ENCODE data around the gene CTCFL. TPM values are rescaled to one million over a fixed set of nuclear protein-coding genes. Genes with fewer than 3 reads are reported as not detected.

CTCFL gene
- total RNA-seq, 2 donors from 2014 or later = not detected

DNA sequence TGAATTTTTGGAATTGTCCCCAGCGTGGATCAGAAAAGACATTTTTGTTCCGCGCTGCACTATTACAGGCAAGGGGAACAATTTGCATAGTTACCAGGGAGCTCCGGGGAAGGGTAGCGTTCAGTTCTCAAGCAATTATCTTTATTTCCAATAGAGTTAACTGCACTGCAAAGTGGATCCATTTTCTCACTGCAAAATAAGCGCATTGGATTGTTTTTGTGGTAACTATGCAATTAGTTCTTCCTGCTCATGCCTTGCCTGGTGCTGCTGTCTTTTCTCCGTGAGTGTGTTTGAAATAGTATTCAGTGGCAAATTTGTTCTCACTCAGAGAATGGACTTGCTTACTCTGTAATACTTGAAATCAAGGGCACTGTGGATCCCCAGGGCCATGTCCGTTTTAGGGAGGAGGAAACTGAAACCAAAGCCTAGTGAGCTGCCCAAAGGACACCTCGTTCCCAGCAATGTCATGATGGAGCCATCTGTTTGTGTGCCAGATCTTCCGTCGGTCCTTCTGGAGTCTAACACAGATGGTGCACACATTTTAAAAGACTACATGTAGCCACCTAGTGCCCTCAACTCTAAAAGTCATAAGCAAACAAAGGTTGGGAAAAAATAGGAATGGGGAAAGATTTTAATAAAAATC is 28.6 kb upstream of the CTCFL start:
- no peak for ATAC-seq
- DNase-seq (ENCODE audit: low spot score) = no peak
- H3K4me1 Mint-ChIP-seq (ENCODE audit: low read depth in 2 of 2) = no peaks in the 10 kb centered on the region
- no peaks in the 10 kb centered on the region for H3K36me3 Mint-ChIP-seq
- no peak overlapping the region for H3K27ac Mint-ChIP-seq
- no peaks in the 10 kb centered on the region for H3K9me3 Mint-ChIP-seq
- no peak overlapping the region for H3K4me3 Mint-ChIP-seq
- peaks cover 13 to 20% of the 10 kb centered on the region in 2 donors for H3K27me3 Mint-ChIP-seq

DNA sequence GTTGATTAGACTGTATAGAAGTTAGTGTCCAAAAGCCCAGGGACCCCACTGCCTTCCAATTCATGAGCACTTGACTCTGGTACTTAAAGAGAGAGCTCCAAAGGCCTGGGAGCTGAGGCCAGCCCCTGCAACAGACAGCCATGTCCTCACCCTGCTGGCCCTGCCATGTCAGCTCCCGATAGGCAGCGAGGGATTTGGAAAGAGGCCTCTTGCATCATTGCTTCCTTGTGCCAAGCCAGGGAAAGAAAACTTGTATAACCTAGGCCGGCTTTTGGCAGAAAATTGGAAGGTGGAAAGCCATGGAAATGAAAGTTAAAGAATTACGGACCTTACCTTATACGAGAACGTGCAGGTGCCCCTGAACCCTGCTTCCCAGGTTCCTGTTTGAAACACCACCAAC is 27.5 kb upstream of the CTCFL start:
- Mint-ChIP-seq H3K36me3 (no peaks in the 10 kb centered on the region), H3K27me3 (peaks cover 14 to 15% of the 10 kb centered on the region in 2 donors), H3K9me3 (no peaks in the 10 kb centered on the region), H3K4me1 (ENCODE audit: low read depth in 2 of 2) (no peaks in the 10 kb centered on the region), H3K27ac (no peak overlapping the region), H3K4me3 (no peak overlapping the region)
- ATAC-seq (no peak), DNase-seq (ENCODE audit: low spot score) (peak; percentile 47)

DNA sequence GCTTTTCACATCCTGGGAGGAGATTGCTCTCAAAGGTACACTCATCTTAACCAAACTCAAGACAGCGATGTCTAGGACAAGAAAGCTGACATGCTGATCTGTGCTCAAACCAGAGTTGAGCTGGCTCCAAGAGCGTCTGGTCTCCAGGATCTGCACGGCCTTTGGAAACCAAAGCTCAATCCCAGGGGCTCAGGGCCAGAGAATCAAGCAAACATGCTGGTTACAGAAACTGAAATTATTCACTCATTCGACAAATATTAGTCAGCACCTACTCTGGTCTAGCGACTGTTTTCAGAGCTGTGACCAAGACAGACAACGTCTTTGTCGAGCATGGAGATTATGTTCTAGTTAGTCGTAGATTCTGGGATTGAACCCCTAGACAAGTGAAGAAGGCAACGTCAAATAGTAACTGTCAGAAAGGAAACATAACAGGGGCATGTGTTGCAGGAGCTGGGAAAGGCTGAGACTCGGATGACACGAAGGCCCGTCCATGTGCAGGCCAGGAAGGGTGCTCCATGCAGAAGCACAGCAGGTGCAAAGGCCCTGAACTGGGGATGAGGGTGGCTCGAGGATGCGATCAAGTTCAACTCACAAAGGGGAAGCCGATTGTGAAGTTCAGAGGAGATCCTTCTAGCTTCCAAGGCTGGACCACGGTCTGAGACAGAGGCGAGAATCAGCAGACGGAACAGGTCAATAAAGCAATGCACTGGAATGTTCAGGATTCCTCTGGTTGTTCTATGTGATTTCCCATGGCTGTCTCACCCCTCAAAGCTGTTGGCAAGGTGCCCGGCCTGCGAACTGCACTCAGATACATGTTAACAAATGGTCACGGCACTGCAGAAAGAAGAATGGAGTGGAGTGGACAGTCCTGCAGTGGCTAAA is 23.5 kb upstream of the CTCFL start:
- DNase-seq (ENCODE audit: low spot score) (no peak), ATAC-seq (peak in 1 of 2 donors; percentile 37)
- Mint-ChIP-seq H3K36me3 (no peaks in the 10 kb centered on the region), H3K27me3 (peaks cover 15 to 19% of the 10 kb centered on the region in 2 donors), H3K4me3 (no peak overlapping the region), H3K27ac (no peak overlapping the region), H3K4me1 (ENCODE audit: low read depth in 2 of 2) (no peaks in the 10 kb centered on the region), H3K9me3 (no peaks in the 10 kb centered on the region)

DNA sequence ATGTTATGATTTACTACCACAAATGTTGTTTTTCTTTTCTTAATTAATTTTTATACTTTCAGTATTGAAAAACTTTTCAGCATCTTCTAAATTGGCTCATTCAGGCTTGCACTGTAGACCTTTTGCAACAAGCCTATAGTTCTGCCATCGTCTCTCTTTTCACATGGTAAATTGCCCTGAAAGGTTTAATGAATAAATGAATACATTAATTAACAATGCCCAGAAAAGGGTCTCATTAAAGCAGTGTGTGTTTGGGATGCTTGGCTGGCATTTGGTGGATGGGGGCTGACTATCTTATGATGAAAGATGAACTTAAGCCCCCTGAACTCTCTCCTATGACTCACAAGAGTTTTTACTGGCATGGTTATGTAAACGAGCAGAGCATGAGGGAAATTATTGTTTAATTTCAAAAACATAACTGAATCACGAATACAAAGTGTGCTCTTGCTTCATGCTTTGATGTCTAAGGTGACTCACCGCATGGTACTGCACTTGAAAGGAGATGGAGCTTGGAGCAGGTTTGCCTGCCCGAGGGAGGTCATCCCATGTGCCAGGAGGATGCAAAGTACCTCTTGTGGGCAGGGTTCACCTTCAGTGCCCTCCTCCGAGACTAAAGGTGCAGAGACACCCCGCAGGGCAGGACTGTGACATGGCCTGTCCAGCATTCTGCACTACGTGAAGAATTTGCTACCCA is 22.2 kb upstream of the CTCFL start:
- peaks cover 15 to 19% of the 10 kb centered on the region in 2 donors for H3K27me3 Mint-ChIP-seq
- ATAC-seq (no peak), DNase-seq (ENCODE audit: low spot score) (peak; percentile 35)
- no peak overlapping the region for H3K4me3 Mint-ChIP-seq
- H3K4me1 Mint-ChIP-seq (ENCODE audit: low read depth in 2 of 2) = no peaks in the 10 kb centered on the region
- H3K27ac Mint-ChIP-seq = no peak overlapping the region
- no peaks in the 10 kb centered on the region for H3K9me3 Mint-ChIP-seq
- H3K36me3 Mint-ChIP-seq = no peaks in the 10 kb centered on the region

DNA sequence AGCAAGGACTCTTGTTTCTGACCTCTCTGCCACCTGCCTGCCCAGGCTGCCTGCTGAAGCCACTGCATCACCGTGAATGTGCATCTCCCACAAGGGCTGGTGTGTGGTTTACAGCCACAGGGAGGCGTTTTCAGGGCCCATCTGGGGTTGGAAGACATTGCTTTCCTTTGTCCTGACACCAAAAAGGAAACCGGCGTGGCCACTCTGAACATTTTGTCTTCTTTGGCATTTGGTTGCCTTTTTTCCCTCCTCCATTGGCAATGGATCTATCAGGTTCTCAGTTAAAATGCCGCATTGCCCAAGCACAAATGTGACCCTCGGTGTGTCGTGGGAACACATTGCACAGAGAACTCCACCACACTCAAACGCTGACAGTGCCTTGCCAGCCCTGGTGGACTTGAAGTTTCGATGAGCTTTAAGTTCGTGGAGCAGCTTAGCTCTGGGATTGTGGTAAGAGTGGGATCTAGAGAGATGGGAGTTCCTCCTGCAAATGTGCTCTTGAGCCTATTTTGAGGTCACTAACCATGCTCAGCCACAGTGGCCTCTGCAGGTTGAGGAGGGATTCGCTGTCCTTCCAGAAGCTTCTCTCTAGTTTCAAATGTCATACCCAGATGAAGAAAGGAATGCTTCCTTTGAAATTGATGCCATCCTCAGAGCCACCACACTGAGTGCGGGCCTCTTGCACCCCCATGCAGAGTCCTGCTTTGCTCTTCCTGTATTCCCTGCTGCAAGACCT is 21.2 kb upstream of the CTCFL start:
- no peak overlapping the region for H3K4me3 Mint-ChIP-seq
- ATAC-seq (no peak), DNase-seq (ENCODE audit: low spot score) (no peak)
- H3K36me3 Mint-ChIP-seq = no peaks in the 10 kb centered on the region
- H3K4me1 Mint-ChIP-seq (ENCODE audit: low read depth in 2 of 2) = no peaks in the 10 kb centered on the region
- H3K27ac Mint-ChIP-seq = no peak overlapping the region
- H3K9me3 Mint-ChIP-seq = no peaks in the 10 kb centered on the region
- H3K27me3 Mint-ChIP-seq = peaks cover 15 to 19% of the 10 kb centered on the region in 2 donors

DNA sequence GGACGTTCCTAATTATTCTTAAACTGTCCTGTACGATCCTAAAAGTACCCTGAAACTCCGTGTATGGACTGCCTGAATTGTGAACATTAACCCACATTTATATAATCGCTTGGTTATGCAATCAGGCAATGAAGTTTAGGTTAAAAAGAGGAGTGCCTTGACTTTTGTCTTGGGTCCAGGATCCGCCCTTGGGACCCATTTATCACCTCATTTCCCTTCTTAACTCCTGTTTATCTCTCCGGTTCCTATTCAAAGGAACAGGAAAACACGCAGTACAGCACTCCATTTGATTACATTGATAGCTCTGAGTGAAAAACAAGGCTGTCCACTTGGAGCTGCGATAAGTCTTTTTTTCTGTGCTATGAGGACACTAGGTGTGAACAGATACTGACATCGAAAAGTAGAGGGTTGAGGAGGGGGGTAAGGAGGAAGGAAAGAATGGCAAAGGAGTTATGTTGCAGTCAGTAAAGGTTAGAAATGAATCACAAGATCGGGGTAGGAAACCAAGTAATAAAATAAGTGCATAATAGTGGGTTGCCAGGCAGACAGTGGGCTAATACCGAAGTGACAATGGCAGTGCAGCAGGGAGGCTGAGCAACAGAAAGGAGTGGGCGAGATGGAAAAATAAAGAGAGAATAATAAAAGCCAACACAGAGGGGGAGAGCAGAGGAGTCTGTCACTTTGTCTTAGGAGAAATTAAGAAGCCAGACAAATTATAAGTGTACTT is 20.1 kb upstream of the CTCFL start:
- DNase-seq (ENCODE audit: low spot score) (peak; percentile 39), ATAC-seq (no peak)
- Mint-ChIP-seq H3K27ac (no peak overlapping the region), H3K4me3 (no peak overlapping the region), H3K9me3 (no peaks in the 10 kb centered on the region), H3K36me3 (no peaks in the 10 kb centered on the region), H3K4me1 (ENCODE audit: low read depth in 2 of 2) (no peaks in the 10 kb centered on the region), H3K27me3 (peaks cover 17 to 27% of the 10 kb centered on the region in 2 donors)

DNA sequence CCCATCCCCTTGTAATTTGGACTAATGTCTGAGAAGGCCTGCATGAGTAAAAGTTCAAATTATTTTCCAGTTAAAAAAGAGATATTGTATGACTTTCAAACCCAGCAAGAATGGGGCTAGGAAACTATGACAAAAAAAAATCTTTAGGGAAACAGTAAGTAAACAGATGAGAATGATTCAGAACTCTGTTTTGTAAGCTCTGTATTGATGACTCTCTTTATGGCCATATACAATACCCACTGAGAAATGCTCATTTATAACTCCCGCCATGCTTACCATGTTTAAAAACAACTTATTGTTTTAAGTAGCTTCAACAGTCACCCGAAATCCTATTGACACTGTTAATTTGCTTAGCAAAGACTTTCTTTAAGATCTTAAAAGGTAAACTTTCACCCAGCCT is 18.8 kb upstream of the CTCFL start:
- Mint-ChIP-seq H3K4me3 (no peak overlapping the region), H3K27ac (no peak overlapping the region), H3K27me3 (peaks cover 16 to 33% of the 10 kb centered on the region in 2 donors), H3K36me3 (no peaks in the 10 kb centered on the region), H3K4me1 (ENCODE audit: low read depth in 2 of 2) (no peaks in the 10 kb centered on the region), H3K9me3 (no peaks in the 10 kb centered on the region)
- DNase-seq (ENCODE audit: low spot score) (no peak), ATAC-seq (no peak)

DNA sequence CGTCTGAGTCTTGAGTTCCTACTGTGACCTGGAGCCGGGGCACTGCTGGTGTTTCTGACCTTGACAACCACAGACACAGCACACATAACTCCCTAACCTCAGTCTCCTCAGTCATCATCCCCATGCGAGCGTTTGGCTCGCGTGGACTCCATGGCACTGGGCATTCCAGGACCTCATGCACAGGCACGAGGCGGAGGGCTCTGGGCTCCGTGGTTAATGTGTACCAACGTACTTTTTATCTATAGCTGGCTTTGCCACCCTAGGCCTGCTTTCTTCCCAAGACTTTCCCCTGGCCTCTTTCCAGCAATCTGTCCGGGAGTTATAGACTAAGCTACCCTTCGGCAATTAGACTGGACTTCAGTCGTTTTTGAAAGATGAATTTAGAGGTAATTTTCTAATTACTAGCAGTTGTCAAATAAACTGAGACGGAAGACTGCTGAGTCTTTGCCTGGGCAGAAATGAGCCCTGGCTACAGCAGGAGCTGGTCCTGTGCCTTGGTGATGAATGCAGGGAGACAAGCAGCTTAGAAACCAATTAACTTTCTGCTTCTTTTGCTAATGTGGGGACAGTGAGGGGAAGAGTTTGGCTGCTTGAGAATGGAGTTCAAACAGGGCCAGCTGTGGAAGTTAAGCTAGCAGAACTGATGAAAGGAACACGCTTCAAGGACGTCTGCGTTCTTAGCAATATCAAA is 16.1 kb upstream of the CTCFL start:
- H3K4me3 Mint-ChIP-seq = no peak overlapping the region
- H3K27me3 Mint-ChIP-seq = peaks cover 19 to 39% of the 10 kb centered on the region in 2 donors
- no peak overlapping the region for H3K27ac Mint-ChIP-seq
- no peak for ATAC-seq
- no peaks in the 10 kb centered on the region for H3K36me3 Mint-ChIP-seq
- DNase-seq (ENCODE audit: low spot score) = no peak
- H3K4me1 Mint-ChIP-seq (ENCODE audit: low read depth in 2 of 2) = no peaks in the 10 kb centered on the region
- H3K9me3 Mint-ChIP-seq = no peaks in the 10 kb centered on the region

DNA sequence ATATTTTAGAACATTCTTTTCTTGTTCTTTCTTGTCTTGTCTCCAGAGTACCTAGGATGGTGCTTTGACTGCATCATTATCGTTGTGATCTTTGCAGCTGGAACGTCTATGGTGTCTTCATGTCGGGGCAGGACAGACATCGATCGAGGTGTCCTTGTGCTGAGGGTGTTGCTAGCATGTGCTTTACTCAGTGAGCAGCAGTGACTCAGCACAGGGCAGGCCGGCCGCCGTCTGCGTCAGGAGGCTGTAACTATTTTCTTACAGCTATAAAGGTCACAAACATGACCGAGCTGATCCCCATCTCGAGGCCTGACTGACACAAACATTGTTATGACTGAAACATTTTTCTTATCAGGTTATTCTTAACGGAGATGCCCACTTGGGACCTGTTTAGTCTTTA is 14.9 kb upstream of the CTCFL start:
- no peaks in the 10 kb centered on the region for H3K9me3 Mint-ChIP-seq
- H3K4me3 Mint-ChIP-seq = no peak overlapping the region
- H3K4me1 Mint-ChIP-seq (ENCODE audit: low read depth in 2 of 2) = no peaks in the 10 kb centered on the region
- DNase-seq (ENCODE audit: low spot score) (no peak), ATAC-seq (no peak)
- H3K27ac Mint-ChIP-seq = no peak overlapping the region
- peaks cover 22 to 32% of the 10 kb centered on the region in 2 donors for H3K27me3 Mint-ChIP-seq
- no peaks in the 10 kb centered on the region for H3K36me3 Mint-ChIP-seq

DNA sequence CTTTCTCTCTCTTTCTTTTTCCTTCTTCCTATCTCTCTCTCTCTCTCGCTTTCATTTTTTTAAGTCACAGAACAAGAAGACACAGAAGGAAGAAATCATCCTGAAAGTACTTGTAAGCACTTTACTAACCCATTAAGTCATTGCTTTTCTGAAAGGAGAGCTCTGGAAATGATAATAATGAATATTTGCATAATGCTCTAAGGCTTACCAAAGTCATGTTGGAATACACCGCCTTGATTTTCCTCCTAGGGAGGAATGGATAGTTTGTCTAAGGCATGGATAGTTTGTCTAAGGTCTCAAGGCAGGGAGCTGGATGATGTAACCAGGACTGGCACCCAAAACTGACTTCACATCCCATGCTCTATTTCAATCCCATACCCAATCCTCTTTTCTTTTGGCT is 12.9 kb upstream of the CTCFL start:
- Mint-ChIP-seq H3K9me3 (no peaks in the 10 kb centered on the region), H3K36me3 (no peaks in the 10 kb centered on the region), H3K27me3 (peaks cover 26 to 38% of the 10 kb centered on the region in 2 donors), H3K4me3 (no peak overlapping the region), H3K27ac (no peak overlapping the region), H3K4me1 (ENCODE audit: low read depth in 2 of 2) (no peaks in the 10 kb centered on the region)
- DNase-seq (ENCODE audit: low spot score) (no peak), ATAC-seq (no peak)

DNA sequence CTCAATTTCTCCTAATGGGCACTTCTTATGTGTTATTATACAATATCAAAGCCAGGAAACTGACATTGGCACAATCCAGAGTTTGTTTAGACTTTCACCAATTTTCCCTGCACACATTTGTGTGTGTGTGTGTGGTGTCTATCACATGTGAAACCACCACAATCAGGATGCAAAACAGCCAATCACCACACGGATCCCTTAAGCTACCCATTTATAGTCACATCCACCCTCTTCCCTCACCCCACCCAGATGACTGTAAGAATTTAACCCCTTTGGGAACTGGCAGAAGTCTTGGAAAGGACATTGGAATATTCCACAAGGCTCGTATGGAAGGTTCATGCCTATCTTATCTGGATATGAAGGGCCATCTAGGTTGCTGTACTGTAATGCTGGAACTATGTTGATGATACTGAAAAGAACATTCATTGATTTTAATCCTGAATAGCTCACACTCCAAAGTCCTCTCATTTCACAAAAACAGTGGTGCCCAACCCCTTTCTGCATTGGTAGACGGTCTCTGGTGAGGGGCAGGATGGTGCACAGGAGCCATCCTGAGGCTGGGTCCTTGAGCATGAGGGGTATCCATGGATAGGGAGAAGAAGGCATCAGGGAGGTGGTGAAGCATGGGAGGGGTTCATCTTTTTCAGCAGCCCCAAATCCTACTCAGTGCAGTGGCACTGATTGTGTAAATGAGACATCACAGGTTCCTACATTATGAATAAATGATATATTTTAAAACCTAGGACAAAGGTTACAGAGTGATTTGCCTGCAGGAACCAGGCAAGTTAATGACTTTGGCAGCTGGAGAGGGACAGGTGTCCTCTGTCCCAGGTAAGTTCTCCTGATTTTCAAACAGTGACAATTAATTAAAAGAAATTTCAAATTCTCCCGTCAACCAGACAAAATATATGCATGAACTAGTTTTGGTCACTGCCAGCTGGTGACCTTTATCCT is 12.1 kb upstream of the CTCFL start:
- DNase-seq (ENCODE audit: low spot score) (no peak), ATAC-seq (no peak)
- H3K4me3 Mint-ChIP-seq = no peak overlapping the region
- no peaks in the 10 kb centered on the region for H3K4me1 Mint-ChIP-seq (ENCODE audit: low read depth in 2 of 2)
- no peaks in the 10 kb centered on the region for H3K36me3 Mint-ChIP-seq
- peaks cover 32 to 42% of the 10 kb centered on the region in 2 donors for H3K27me3 Mint-ChIP-seq
- H3K9me3 Mint-ChIP-seq = no peaks in the 10 kb centered on the region
- H3K27ac Mint-ChIP-seq = no peak overlapping the region
